Natural killer cell (primary cell): ENCODE measurements around the gene HSD17B1. TPM values are rescaled to one million over a fixed set of nuclear protein-coding genes. Genes with fewer than 3 reads are reported as not detected.
"Not testable (repeated sequence)": the region's sequence is repeated elsewhere in the genome, so short reads cannot be mapped to it uniquely, and the experiment has no call there.

ENCODE experiments used
- ATAC-seq, 3 donors: fragments of 150-1000 bp in 2 of 3; fragments of 200-7000 bp in 1 of 3; cut with Tn5 transposase; 1 replicate in 1 of 3; 2 replicates in 2 of 3; pipeline ENCODE4 v1.10.0; 2021; ENCODE audit warnings: mild to moderate bottlenecking in 2 of 3, moderate library complexity in 2 of 3
- DNase-seq, 2 donors: peaks; one replicate each; pipeline versions ENCODE4 v3.0.0 to v3.0.0-alpha.2; 2013 to 2021; ENCODE audit warnings: mixed read lengths in 1 of 2
- H3K27ac ChIP-seq: one replicate; pipeline ENCODE4 v1.5.1; 2013; ENCODE audit warnings: mild to moderate bottlenecking, low read length
- H3K27me3 ChIP-seq: one replicate; pipeline ENCODE4 v1.6.1; 2013; ENCODE audit warnings: low read length; ENCODE audit not compliant: control insufficient read depth, insufficient read depth
- H3K36me3 ChIP-seq: one replicate; pipeline ENCODE4 v1.6.1; 2013; ENCODE audit warnings: low read length; ENCODE audit not compliant: control insufficient read depth, insufficient read depth
- H3K4me1 ChIP-seq: one replicate; pipeline ENCODE4 v1.6.1; 2013; ENCODE audit warnings: low read length; ENCODE audit not compliant: control insufficient read depth, insufficient read depth
- H3K4me3 ChIP-seq: one replicate; pipeline ENCODE4 v1.5.1; 2013; ENCODE audit warnings: low read length
- H3K9me3 ChIP-seq: one replicate; pipeline ENCODE4 v1.6.1; 2013; ENCODE audit warnings: low read length; ENCODE audit not compliant: control insufficient read depth, insufficient read depth
- H3K27ac Mint-ChIP-seq, 2 donors: one replicate each; pipeline ENCODE4 v1.8.0; 2022; ENCODE audit warnings: mild to moderate bottlenecking in 2 of 2, mixed read lengths in 2 of 2, moderate library complexity in 1 of 2
- H3K27me3 Mint-ChIP-seq, 2 donors: one replicate each; pipeline ENCODE4 v1.8.0; 2022; ENCODE audit warnings: low read depth in 2 of 2, mixed read lengths in 2 of 2
- H3K36me3 Mint-ChIP-seq: one replicate; pipeline ENCODE4 v1.8.0; 2022; ENCODE audit warnings: mixed read lengths
- H3K4me1 Mint-ChIP-seq, 2 donors: one replicate each; pipeline ENCODE4 v1.8.0; 2022; ENCODE audit warnings: mixed read lengths in 2 of 2
- H3K4me3 Mint-ChIP-seq: one replicate; pipeline ENCODE4 v1.8.0; 2022; ENCODE audit warnings: mild to moderate bottlenecking, moderate library complexity, mixed read lengths
- H3K9me3 Mint-ChIP-seq, 2 donors: one replicate each; pipeline ENCODE4 v1.8.0; 2022; ENCODE audit warnings: mixed read lengths in 2 of 2
- CTCF ChIP-seq: fragments of 200-600 bp; IDR thresholded peaks from one replicate; pipeline ENCODE4 v1.8.0; 2022; ENCODE audit warnings: antibody characterized with exemption
- WGBS: methylation state at CpG from one replicate; pipeline ENCODE4 v1.1.7; 2013; ENCODE audit warnings: missing lambda C conversion rate; ENCODE audit not compliant: insufficient coverage; 5-methylcytosine and 5-hydroxymethylcytosine counted together
- intact Hi-C: fragments of 100-400 bp; cut with micrococcal nuclease; formaldehyde crosslinking; loops from one replicate; pipeline ENCODE4 v1.14.2; 2022
- total RNA-seq, 4 donors: library from RNA; stranded (reverse); fragments of 120-200 nt in 1 of 4; gene quantifications; one replicate each; pipeline versions ENCODE4 v1.2.3 to v1.2.4, GENCODE V29; 2013 to 2022

HSD17B1 gene
- total RNA-seq, 3 donors from 2014 or later (not counting 1 experiment from before 2014, with no cell fraction given): 0.68 to 1.6 (median 1.2) TPM

DNA sequence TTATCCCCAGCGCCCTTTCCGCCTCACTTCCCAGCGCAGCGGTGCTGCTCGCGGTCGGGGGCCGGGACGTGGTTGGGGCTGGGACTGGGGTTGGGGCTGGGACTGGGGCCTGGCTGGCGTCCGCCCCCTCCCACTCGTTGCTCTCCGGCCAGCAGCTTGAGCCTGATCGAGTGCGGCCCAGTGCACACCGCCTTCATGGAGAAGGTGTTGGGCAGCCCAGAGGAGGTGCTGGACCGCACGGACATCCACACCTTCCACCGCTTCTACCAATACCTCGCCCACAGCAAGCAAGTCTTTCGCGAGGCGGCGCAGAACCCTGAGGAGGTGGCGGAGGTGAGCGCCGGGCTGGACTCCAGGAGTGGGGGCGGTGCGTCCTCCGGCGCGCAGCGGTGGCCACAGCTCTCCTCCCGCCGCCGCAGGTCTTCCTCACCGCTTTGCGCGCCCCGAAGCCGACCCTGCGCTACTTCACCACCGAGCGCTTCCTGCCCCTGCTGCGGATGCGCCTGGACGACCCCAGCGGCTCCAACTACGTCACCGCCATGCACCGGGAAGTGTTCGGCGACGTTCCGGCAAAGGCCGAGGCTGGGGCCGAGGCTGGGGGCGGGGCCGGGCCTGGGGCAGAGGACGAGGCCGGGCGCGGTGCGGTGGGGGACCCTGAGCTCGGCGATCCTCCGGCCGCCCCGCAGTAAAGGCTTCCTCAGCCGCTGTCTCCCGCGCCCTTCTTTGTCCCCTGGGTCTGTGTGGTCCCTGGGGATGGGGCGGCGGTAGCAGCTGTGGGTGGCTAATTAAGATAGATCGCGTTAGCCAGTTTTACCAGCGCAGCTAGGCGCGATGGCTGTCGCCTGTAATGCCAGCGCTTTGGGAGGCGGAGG lies 1.8 kb downstream of the HSD17B1 start:
- peaks cover 10 to 35% of the 10 kb centered on the region in 2 donors for H3K4me1 Mint-ChIP-seq
- intact Hi-C loops: loop anchor here (2.0 kb wide), 1 partner anchor 18 kb away; the partner anchor contains the start of gene NAGLU
- peak overlapping the region; percentile 82 to 91 for H3K27ac Mint-ChIP-seq
- no peak for TF ChIP-seq CTCF
- no peaks in the 10 kb centered on the region for H3K36me3 ChIP-seq
- H3K27me3 Mint-ChIP-seq: no peaks in the 10 kb centered on the region
- H3K36me3 Mint-ChIP-seq: no peaks in the 10 kb centered on the region
- peak; percentile 85 to 88 (median 88) for ATAC-seq
- H3K4me1 ChIP-seq: peaks cover 30% of the 10 kb centered on the region
- DNase-seq: peak; percentile 71 to 86
- 1% methylated on average over 82 of the region's 82 CpGs for WGBS
- no peaks in the 10 kb centered on the region for H3K27me3 ChIP-seq
- peak overlapping the region; percentile 86 for H3K4me3 ChIP-seq
- peak overlapping the region; percentile 91 for H3K4me3 Mint-ChIP-seq
- H3K9me3 ChIP-seq: no peaks in the 10 kb centered on the region
- H3K9me3 Mint-ChIP-seq: no peaks in the 10 kb centered on the region
- H3K27ac ChIP-seq: peak overlapping the region; percentile 94

GRCh38 chr17:42555122-42555622 lies 2.4 kb downstream of the HSD17B1 start:
- Mint-ChIP-seq H3K27ac (peak overlapping the region; percentile 82 to 91), H3K36me3 (no peaks in the 10 kb centered on the region), H3K4me3 (peak overlapping the region; percentile 91), H3K27me3 (no peaks in the 10 kb centered on the region), H3K9me3 (no peaks in the 10 kb centered on the region), H3K4me1 (peaks cover 10 to 35% of the 10 kb centered on the region in 2 donors)
- Histone ChIP-seq H3K9me3 (no peaks in the 10 kb centered on the region), H3K4me3 (peak overlapping the region; percentile 86), H3K4me1 (peaks cover 30% of the 10 kb centered on the region), H3K27ac (peak overlapping the region; percentile 94), H3K36me3 (no peaks in the 10 kb centered on the region), H3K27me3 (no peaks in the 10 kb centered on the region)
- TF ChIP-seq CTCF: no peak
- ATAC-seq: peak in 1 of 3 donors; percentile 1
- intact Hi-C loops: loop anchor here (2.0 kb wide), 1 partner anchor 18 kb away; the partner anchor contains the start of gene NAGLU
- no peak for DNase-seq
- 25% methylated on average over 4 of the region's 4 CpGs for WGBS

DNA sequence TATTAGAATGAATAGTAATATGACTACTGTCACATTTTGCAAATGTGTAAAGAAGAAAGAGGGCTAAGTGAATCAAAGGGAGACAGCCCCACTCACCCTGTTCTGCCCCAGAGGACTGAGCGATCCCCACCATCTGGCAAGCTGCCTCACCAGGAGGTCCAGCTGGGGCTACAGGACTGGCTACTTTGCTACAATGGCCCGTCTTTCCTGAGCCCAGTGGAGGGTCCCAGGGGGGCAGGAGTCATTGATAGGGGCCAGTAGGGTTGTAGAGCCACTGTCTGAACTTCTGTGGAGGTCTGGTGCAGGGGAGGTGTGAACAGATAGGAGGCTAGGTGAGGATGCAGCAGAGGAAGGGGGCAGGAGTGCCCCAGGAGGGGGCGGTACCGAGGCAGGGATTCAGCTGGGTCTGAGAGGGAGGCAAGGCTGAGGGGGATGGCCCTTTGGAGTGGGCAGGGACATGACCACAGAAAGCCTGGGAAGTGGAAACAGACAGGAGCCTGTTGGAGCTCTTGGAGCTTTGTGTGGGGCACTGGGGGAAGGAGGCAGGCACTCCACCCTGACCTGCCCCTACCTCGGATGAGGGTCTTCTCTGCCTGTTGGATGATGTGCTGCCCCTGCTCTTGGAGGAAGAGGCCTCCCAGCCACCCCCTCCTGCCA lies 3.4 kb downstream of the HSD17B1 start:
- H3K27ac Mint-ChIP-seq, H3K4me3 ChIP-seq, DNase-seq, ATAC-seq, H3K9me3 ChIP-seq, H3K27ac ChIP-seq, H3K9me3 Mint-ChIP-seq, H3K27me3 Mint-ChIP-seq, H3K36me3 ChIP-seq, H3K36me3 Mint-ChIP-seq, H3K27me3 ChIP-seq: not testable (repeated sequence)
- 71% methylated on average over 5 of the region's 5 CpGs for WGBS
- H3K4me1 Mint-ChIP-seq: peaks cover 10 to 35% of the 10 kb centered on the region in 2 donors
- peak overlapping the region; percentile 21 for H3K4me3 Mint-ChIP-seq
- H3K4me1 ChIP-seq: peaks cover 30% of the 10 kb centered on the region
- intact Hi-C loops: loop anchor here (2.0 kb wide), 1 partner anchor 19 kb away; the partner anchor contains the start of gene NAGLU

GRCh38 chr17:42559075-42559474 lies 6.4 kb downstream of the HSD17B1 start:
- DNase-seq: no peak
- Mint-ChIP-seq H3K4me3 (no peak overlapping the region), H3K27ac (no peak overlapping the region), H3K9me3 (no peaks in the 10 kb centered on the region), H3K36me3 (no peaks in the 10 kb centered on the region), H3K4me1 (peaks cover 30 to 44% of the 10 kb centered on the region in 2 donors), H3K27me3 (no peaks in the 10 kb centered on the region)
- Histone ChIP-seq H3K27me3 (no peaks in the 10 kb centered on the region), H3K9me3 (no peaks in the 10 kb centered on the region), H3K4me3 (no peak overlapping the region), H3K4me1 (peaks cover 47% of the 10 kb centered on the region), H3K27ac (no peak overlapping the region), H3K36me3 (peaks cover 4% of the 10 kb centered on the region)
- TF ChIP-seq CTCF: no peak
- intact Hi-C loops: no loop called here
- no peak for ATAC-seq
- WGBS: 95% methylated on average over 6 of the region's 6 CpGs
